ENCODE measurements around the gene KRTAP1-4.

- TF ChIP-seq CTCF (conservative IDR thresholded peaks at IDR 0.05; ENCODE audit: low read length) = no peak
- TF ChIP-seq EZH2phosphoT487 (IDR thresholded peaks at IDR 0.05; ENCODE audit: borderline replicate concordance, low read depth, low read length) = no peak
Measured at GRCh38 chr17:40980117-40980516, 49.9 kb downstream of the KRTAP1-4 start.

Data from OCI-LY7 (cell line).